GM19239 (cell line): ENCODE measurements around the gene PRRT1B.
A peak's percentile ranks its signal among the peaks of the same experiment; 100 is the strongest.

Experiments used
- DNase-seq: peaks from one replicate; pipeline ENCODE4 v3.0.0; 2011; ENCODE audit warnings: low spot score; ENCODE audit not compliant: insufficient read length
- FAIRE-seq: peaks from 2 replicates; lab custom pipeline; 2011; peaks lifted over from hg19 to GRCh38; lab: Jason Lieb, UNC

PRRT1B gene

DNA sequence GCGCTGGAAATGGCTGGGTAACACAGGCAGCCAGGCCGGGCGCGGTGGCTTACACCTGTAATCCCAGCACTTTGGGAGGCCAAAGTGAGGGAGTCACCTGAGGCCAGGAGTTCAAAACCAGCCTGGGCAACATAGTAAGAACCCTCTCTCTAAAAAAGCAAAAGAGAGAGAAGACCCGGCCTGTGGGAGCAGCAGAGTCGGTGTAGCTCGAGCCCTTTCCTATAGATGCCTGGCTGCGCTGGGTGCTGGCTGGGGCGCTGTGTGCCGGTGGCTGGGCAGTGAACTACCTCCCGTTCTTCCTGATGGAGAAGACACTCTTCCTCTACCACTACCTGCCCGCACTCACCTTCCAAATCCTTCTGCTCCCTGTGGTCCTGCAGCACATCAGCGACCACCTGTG is 23.5 kb upstream of the PRRT1B start:
- DNase-seq: no peak
- no peak for FAIRE-seq

DNA sequence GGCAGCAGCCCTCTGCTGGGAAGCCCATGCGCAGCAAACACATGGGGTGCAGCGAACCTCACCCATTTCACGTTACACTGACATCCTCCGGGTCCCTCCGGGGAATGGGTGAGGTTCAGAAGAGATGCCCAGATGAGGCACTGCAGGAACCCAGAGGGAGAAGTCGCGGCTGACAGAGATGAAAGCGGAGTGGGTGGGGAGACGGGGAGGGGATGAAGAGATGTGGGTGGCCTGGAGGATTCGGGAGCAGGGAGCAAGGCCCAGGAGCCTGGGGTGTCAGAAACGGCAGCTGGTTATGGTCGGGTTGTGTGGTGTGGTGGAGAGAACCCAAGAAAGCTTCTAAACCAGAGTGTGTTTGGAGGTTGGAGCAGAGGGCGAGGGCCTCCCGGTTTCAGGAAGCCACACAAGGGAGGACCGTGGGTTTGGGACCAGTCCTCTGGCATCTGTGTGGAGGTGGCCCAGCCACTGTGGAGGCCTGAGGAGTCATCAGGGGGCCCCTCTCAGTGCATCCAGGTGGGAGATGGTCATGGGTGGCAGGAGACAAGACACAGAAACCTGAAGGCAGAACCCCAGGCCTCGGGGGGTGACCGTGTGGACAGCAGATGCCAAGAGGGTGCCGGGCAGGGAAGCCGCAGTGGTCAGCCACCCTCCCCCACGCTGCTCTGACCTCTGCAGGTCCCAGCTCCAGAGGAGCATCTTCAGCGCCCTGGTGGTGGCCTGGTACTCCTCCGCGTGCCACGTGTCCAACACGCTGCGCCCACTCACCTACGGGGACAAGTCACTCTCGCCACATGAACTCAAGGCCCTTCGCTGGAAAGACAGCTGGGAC is 22.9 kb upstream of the PRRT1B start:
- no peak for FAIRE-seq
- no peak for DNase-seq

- no peak for DNase-seq
- FAIRE-seq: no peak
Observed at GRCh38 chr9:131523086-131523388, 22.3 kb upstream of the PRRT1B start.

- DNase-seq (no peak), FAIRE-seq (no peak)
Observed at GRCh38 chr9:131523451-131524435, 21.6 kb upstream of the PRRT1B start.

GRCh38 chr9:131524665-131525315 is 20.5 kb upstream of the PRRT1B start:
- FAIRE-seq: no peak
- no peak for DNase-seq

DNA sequence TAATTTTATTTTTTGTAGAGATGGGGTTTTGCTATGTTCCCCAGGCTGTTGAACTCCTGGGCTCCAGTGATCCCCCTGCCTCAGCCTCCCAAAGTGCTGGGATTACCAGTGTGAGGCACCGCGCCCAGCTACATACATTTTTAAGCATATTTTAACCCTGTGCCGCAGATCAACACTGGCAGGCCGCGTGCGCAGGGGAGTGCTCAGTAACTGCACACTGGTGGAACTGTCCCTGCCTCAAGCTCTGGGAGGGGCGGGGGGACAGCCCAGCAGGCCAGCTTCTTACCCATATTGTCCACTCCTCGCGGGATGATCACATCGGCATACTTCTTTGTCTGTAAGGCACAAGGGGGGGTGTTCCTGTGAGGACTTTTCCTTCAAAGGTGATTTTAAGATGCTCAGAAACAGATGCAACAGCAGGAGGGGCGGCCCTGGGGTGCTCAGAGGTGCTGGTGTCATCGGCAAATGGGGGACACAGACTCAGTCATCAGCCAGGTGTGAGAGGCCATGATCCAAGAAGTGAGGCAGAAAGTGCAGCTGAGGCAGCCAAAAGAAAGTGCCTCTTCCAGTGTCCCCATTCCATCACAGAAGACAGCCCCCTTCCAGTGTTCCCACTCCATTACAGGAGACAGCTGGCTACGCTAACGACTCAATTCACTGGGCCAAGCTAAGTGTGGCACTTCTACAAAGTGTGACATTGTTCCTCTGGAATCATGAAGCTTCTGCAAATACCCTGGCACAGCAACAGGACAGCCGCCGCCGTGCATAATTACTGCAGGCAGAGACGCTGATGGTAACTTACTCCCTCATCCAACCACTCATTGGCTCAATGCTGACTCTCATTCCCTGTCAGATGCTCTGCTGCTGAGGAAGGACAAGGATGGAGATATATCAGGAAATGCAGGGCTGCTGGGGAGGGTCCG is 19.4 kb upstream of the PRRT1B start:
- FAIRE-seq (no peak), DNase-seq (no peak)

DNA sequence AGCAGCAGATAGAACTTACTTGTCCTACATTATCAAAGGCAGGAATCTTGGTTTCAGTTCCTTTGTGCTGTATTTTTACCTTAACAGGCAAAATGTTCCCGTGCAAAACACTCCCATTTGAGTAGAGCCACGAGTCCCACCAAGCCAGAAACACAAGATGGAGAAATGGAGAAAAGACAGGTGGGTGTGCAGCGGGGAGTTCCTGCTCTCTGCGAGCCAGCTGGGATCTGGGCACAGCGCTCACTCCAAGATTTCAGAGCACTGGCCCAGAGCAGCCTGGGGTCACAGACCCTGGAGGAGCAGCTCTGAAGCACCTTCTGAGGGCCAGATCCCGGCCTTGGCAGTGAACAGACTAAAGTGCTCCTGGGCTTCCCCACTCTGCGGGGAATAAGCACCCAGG is 17.1 kb upstream of the PRRT1B start:
- no peak for FAIRE-seq
- no peak for DNase-seq

GRCh38 chr9:131528886-131529505 is 16.3 kb upstream of the PRRT1B start:
- FAIRE-seq (no peak), DNase-seq (no peak)

DNA sequence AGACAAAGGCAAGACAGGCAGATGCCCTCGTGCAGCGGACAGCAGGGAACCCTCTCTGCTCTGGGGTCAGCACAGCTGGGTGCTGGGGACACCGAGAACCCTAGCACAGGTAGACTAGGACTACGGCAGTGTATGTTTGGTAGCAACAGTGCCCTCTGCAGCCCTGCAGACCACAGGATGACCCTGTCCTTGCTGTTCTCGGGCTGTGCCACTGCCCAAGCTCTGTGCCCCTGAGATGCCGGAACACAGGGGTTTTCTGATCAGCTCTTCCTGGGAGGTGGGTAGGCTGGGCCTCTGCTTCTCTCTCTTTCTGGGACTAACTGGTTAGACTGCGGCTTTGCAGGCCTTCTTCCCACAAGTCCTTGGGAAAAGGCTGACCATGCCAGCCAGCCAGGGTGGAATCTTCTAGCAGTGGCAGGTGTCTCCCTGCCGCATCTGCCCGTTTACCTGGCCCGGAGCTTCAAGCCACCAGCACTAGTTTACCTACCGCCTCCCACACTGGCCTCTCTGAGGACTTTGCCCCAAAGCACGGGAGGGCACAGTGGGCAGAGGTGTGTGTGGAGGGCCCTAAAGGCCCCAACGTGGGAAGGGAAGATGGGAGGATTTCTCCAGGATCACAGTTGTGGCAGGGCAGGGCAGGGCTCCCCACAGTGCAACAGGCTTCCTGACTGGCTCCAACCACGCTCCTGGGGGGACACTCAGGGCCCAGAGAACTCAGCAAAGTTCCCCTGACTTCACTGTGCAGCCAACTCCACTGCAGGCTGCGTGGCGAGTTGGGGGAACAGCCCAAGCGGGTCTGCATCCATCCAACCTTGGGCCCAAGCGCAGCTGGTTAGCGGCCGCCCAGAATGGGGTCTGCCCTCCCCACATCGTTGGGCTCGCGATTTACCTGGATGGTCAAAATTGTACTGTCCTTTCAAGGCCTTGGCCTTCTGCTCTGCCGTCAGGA is 15.5 kb upstream of the PRRT1B start:
- FAIRE-seq: no peak
- DNase-seq: no peak

GRCh38 chr9:131530546-131530919 is 14.8 kb upstream of the PRRT1B start:
- FAIRE-seq (peak; percentile 80), DNase-seq (peak; percentile 63)

GRCh38 chr9:131530920-131531832 is 14.1 kb upstream of the PRRT1B start, which contains the start of gene UCK1:
Gene UCK1, minus strand, starts transcription at chr9:131531263. Its CDS starts 89 bp downstream, at chr9:131531174.
- DNase-seq (peak; percentile 98), FAIRE-seq (peak; percentile 77)

- FAIRE-seq: no peak
- no peak for DNase-seq
Observed at GRCh38 chr9:131534721-131535237, 10.5 kb upstream of the PRRT1B start.

GRCh38 chr9:131537946-131538345 is 7.4 kb upstream of the PRRT1B start:
- FAIRE-seq: no peak

GRCh38 chr9:131539223-131539923 is 6.0 kb upstream of the PRRT1B start:
- FAIRE-seq: no peak
- no peak for DNase-seq

More at GRCh38 chr9:131537946-131538345, 7.4 kb upstream of the PRRT1B start:
- DNase-seq: no peak

DNA sequence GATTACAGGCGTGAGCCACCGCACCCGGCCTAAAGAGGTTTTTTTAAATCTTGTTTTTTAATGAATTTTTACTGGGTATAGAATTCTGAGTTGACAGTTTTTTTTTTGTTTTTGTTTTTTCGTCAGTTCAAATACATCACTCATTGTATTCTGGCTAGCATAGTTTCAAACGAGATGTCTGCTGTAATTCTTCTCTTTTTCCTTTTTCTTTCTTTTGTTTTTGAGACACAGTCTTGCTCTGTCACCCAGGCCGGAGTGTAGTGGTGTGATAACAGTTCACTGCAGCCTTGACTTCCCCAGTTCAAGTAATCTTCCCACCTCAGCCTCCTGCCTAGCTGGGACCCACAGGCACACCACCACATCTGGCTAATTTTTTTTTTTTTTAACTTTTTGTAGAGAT is 2.2 kb upstream of the PRRT1B start:
- FAIRE-seq (no peak), DNase-seq (no peak)

DNA sequence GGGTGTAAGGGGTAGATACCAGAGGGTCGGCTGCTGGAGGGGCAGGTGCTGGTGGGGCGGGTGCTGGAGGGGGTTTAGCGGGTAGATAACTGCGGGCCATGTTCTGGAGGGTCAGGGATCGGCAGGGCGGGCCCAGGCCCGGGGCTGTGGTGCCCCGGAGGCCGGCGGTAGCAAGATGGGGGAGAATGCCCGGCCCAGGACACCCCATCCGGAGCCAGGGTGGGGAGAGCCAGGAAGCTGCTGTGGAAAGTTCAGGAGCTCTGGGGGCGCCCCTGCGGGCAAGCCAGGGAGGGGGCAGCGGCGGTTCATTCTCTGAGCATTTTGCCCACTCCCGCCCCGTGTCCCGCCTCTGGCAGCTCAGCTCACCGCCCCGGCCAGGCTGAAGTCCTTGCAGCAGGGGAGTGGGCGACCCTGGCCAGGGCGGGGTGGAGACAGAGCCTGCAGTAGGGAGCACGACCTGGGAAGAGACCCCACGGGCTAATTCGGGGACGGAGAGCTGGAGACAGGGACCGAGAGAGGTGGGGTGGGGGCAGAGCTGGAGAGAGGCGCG is 538 bp downstream of the PRRT1B start:
- FAIRE-seq (no peak), DNase-seq (no peak)
